Muscle layer of colon (tissue), 2 donors: ENCODE measurements around the gene EXO1.
"Not testable (repeated sequence)": the region's sequence is repeated elsewhere in the genome, so short reads cannot be mapped to it uniquely, and the experiment has no call there.

Experiments used
- H3K27ac ChIP-seq: one replicate; pipeline ENCODE4 v1.7.0; 2013; ENCODE audit warnings: low read depth, mild to moderate bottlenecking, low read length, moderate library complexity
- H3K27me3 ChIP-seq, 2 donors: one replicate each; pipeline ENCODE4 v1.7.0; 2013; ENCODE audit warnings: low read length in 2 of 2, mild to moderate bottlenecking in 2 of 2; ENCODE audit not compliant: insufficient read depth in 2 of 2, control insufficient read depth in 1 of 2
- H3K36me3 ChIP-seq: one replicate; pipeline ENCODE4 v1.7.0; 2013; ENCODE audit warnings: mild to moderate bottlenecking, low read length; ENCODE audit not compliant: insufficient read depth
- H3K4me1 ChIP-seq: one replicate; pipeline ENCODE4 v1.7.0; 2013; ENCODE audit warnings: mild to moderate bottlenecking, low read length; ENCODE audit not compliant: insufficient read depth
- H3K4me3 ChIP-seq, 2 donors: one replicate each; pipeline ENCODE4 v1.7.0; 2013; ENCODE audit warnings: low read length in 2 of 2, low read depth in 1 of 2, mild to moderate bottlenecking in 1 of 2, moderate library complexity in 1 of 2
- H3K9ac ChIP-seq: one replicate; pipeline ENCODE4 v1.7.0; 2013; ENCODE audit warnings: low read length
- H3K9me3 ChIP-seq: one replicate; pipeline ENCODE4 v1.7.0; 2013; ENCODE audit warnings: mild to moderate bottlenecking, low read length
- donor health status: abdominal sarcoma.
- donor health status: Adenocarcinoma of cecum.

The EXO1 gene

DNA sequence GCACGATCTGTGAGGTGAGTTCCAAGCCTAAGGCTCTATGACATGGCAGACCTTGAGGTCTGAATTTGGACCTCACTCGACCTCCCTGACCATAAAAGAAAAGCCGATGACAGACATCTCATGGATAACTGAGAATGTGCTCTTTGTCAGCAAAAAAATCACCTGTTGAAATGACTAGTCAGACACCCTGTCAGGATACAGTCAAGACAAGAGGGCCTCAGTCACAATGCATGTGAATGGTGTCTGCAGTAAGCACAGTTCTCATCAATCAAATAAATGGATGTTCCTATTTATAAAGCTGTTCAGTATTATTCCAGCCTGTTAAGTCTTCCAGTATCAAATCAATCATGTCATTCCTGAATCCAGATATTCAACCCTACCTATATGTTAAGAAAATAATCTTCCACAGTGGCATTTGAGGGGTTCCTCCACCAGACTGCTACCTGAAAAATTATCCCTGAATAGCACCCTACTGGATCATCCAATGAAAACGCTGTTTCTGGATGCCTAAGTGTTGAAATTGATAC is 28.6 kb upstream of the EXO1 start:
- Histone ChIP-seq H3K9ac (no peak overlapping the region), H3K9me3 (no peaks in the 10 kb centered on the region), H3K4me3 (no peak overlapping the region), H3K36me3 (no peaks in the 10 kb centered on the region), H3K4me1 (no peaks in the 10 kb centered on the region), H3K27ac (no peak overlapping the region), H3K27me3 (no peaks in the 10 kb centered on the region)

DNA sequence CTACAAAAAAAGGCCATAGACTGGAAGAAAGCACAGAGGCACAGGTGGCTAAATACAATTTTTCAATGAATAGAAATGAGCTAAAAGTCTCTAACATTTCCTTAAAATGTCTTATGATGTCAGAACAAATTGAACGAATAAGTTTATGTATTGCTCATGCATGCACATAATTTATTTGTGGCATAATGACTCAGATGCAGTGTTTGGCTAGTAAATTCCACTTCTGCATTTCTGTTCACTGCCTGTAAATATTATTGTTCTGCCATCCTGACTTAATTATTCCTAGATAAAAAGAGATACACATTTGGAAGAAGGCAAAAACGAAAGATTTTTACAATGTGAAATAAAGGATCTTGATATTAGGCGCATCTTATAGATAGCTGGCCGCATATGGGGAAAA is 26.6 kb upstream of the EXO1 start:
- no peak overlapping the region for H3K27ac ChIP-seq
- no peaks in the 10 kb centered on the region for H3K9me3 ChIP-seq
- H3K4me1 ChIP-seq: no peaks in the 10 kb centered on the region
- H3K9ac ChIP-seq: no peak overlapping the region
- no peaks in the 10 kb centered on the region for H3K27me3 ChIP-seq
- H3K36me3 ChIP-seq: no peaks in the 10 kb centered on the region
- H3K4me3 ChIP-seq: no peak overlapping the region

DNA sequence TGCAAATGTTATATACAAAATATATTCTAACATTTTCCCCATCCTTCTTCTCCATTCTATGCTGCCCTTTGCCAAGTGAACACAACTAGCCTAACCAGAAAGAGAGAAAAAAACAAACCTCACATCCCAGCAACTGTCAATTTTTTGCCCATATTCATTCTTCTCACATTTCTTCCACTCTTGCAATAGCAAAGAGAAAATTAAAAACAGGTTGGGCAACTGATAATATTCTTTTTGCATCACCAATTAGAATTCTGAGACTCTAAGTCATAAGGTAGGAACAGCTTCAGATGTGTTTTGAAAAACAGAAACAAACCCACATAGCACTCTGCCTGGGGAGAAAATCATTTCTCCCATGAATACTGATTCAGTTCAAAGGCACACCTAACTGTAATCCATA is 25.2 kb upstream of the EXO1 start:
- no peaks in the 10 kb centered on the region for H3K9me3 ChIP-seq
- no peak overlapping the region for H3K27ac ChIP-seq
- H3K4me3 ChIP-seq: no peak overlapping the region
- H3K9ac ChIP-seq: no peak overlapping the region
- H3K36me3 ChIP-seq: no peaks in the 10 kb centered on the region
- H3K4me1 ChIP-seq: no peaks in the 10 kb centered on the region
- no peaks in the 10 kb centered on the region for H3K27me3 ChIP-seq

DNA sequence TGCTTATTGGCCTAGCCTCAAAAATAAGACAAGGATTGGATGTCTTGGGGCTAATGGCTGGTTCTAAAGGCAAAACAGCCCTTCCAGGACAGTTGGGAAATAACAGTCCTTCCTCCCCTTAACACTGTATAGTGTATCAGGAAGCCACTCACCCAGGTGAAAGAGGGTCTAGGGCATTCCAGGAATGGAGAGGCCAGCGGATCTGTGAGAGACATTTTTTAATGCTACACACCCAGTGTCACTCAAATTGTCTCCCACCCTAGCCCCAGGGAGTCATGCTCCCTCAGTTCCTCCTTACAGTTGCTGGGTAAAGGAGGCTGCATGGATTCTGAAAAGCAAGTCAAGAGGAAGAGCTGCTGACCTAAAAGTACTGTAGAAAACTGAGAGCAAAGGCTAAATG is 24.1 kb upstream of the EXO1 start:
- Histone ChIP-seq H3K36me3 (no peaks in the 10 kb centered on the region), H3K4me1 (no peaks in the 10 kb centered on the region), H3K27me3 (no peaks in the 10 kb centered on the region), H3K27ac (no peak overlapping the region), H3K9ac (no peak overlapping the region), H3K4me3 (no peak overlapping the region), H3K9me3 (no peaks in the 10 kb centered on the region)

DNA sequence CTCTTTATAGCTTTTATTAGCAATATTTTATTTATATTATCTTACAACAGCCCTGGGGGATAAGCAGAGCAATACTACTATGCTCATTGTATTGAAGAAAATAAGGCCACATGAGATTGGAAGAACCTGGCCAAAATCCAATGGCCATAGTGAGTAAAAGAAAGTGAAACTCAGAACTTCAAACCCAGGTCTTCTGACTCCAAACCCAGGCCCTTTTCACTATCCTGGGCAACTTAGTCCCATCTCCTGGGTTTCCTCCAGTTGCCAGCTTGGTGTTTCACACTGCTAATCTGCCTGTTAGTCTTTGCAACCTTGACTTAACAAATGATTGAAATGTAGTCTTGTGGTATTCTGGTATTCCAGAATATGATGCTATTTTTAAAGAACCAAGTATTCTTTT is 22.4 kb upstream of the EXO1 start:
- H3K27me3 ChIP-seq: no peaks in the 10 kb centered on the region
- H3K9ac ChIP-seq: no peak overlapping the region
- H3K27ac ChIP-seq: no peak overlapping the region
- no peaks in the 10 kb centered on the region for H3K4me1 ChIP-seq
- no peak overlapping the region for H3K4me3 ChIP-seq
- H3K9me3 ChIP-seq: no peaks in the 10 kb centered on the region
- no peaks in the 10 kb centered on the region for H3K36me3 ChIP-seq

DNA sequence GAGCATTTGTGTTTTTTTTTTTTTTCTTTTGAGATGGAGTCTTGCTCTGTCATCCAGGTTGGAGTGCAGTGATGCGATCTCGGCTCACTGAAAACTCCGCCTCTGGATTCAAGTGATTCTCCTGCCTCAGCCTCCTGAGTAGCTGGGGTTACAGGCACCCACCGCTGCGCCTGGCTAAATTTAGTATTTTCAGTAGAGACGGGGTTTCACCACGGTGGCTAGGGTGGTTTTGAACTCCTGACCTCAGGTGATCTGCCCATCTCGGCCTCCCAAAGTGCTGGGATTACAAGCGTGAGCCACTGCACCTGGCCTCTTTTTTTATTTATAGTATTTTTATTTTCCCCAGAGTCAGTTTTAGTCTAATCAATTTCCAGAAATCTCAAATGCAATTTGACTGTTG is 21.4 kb upstream of the EXO1 start:
- not testable (repeated sequence) for H3K4me3 ChIP-seq, H3K27me3 ChIP-seq, H3K27ac ChIP-seq, H3K4me1 ChIP-seq, H3K36me3 ChIP-seq, H3K9me3 ChIP-seq, H3K9ac ChIP-seq

DNA sequence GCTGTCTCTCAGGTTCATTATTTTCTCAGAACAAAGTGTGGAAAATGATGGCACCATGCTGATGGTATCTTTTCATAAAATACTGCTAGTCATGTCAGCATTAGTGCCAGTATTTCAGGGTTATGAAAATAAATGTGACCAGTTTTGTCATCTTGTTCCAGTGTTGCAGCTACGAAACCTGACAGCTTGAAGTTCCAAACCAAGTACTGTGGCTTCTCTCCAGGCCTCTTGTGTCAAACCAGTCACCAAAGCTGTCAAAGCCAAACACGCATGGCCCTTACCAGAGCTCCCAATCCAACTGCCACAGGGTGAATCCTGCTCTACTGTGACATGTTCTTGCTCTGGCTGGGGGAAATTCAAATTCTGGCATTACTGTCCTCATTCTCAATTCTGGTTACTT is 20.7 kb upstream of the EXO1 start:
- Histone ChIP-seq H3K36me3 (no peaks in the 10 kb centered on the region), H3K27ac (no peak overlapping the region), H3K4me1 (no peaks in the 10 kb centered on the region), H3K9ac (no peak overlapping the region), H3K4me3 (no peak overlapping the region), H3K9me3 (no peaks in the 10 kb centered on the region), H3K27me3 (no peaks in the 10 kb centered on the region)

DNA sequence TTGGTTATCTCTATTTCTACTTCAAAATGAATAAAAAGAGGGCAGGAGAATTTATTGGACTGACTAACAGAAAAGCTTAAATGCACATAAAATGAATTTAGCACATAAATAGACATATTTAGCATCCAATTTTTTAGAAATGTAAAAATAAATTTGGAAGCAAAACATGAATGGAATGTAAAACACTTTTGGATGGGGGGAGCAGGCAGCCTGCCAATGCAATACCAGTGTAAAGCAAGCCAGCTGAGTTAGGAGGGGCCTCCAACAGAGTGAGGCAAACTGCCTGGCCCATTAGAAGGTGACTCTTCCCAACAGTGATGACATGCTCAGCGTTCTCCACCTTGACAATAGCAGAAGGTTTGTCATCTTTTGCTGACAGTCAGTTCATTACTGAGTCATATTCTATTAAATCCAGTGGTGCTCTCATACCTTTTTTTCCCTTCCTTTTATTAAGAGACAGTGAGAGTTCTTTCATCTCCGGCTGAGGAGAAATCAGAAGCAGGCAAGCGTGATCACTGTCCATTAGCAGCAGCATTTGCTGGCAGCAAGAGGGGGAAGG is 19.5 kb upstream of the EXO1 start:
- Histone ChIP-seq H3K27ac (no peak overlapping the region), H3K36me3 (no peaks in the 10 kb centered on the region), H3K9me3 (no peaks in the 10 kb centered on the region), H3K4me1 (no peaks in the 10 kb centered on the region), H3K4me3 (no peak overlapping the region), H3K9ac (no peak overlapping the region), H3K27me3 (no peaks in the 10 kb centered on the region)

DNA sequence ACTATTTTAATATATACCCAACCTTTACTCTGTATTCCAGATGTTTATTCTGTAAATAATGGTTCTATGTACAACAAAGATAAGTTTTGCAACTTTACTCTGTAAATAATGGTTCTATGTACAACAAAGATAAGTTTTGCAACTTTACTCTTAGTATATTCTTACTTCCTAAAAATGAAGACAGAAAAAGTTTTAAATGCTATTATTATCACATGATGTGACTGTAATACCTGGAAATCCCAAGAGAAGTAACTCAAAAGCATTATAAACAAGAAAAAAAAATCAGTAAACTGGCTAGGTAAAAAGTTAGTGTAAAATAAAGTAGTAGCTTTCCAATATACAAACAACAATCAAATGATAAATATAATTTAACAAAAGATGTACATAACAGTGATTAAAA is 18.5 kb upstream of the EXO1 start:
- Histone ChIP-seq H3K36me3 (no peaks in the 10 kb centered on the region), H3K4me3 (no peak overlapping the region), H3K27ac (no peak overlapping the region), H3K9me3 (no peaks in the 10 kb centered on the region), H3K27me3 (no peaks in the 10 kb centered on the region), H3K4me1 (no peaks in the 10 kb centered on the region), H3K9ac (no peak overlapping the region)

DNA sequence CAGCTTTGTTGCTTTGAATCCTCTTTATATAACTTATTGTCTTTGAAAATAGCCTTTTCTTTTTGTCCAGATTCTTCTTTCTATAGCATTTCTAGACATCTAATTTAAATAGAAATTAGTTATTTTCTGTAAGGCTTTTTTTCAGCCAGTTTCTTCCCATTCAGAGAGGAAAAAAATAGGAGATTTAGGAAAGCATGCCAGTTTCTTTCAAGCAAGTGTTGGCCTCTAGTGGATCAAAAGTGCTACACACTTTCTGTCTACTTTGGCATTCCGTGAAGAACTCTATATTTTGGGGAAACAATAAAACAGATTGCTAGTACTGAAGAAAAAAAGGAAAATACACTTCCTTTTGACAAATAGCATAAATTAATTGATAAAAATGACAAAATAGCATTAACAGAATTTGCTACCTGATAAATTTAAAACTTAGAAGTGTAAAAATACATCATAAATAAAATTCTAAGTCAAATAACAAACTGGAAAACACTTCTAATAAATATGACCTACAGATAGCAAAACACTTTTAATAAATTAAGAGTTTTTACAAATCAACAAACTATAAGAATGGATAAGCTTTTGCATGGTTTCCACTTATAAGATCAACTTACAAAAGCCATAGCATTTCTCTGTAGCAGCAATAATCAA is 13.1 kb upstream of the EXO1 start:
- no peak overlapping the region for H3K4me3 ChIP-seq
- H3K27ac ChIP-seq: no peak overlapping the region
- H3K27me3 ChIP-seq: no peaks in the 10 kb centered on the region
- H3K4me1 ChIP-seq: no peaks in the 10 kb centered on the region
- no peak overlapping the region for H3K9ac ChIP-seq
- H3K36me3 ChIP-seq: no peaks in the 10 kb centered on the region
- H3K9me3 ChIP-seq: no peaks in the 10 kb centered on the region

DNA sequence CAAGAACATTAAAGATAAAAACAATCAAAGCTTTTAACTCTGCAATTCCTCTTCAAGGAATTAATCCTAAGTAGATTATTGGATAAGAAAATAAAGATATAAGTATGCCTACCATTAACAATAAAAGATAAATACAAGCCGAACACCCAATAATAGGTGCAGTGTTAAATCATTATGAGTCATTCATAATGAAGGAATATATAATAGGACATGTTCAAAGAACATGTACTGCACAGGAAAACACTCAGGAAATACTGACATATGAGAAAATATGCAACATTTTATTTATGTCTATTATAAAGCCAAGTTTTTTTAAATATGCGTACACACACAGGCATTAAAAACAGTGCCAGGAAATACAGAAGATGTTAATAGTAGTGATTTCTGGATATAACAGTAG is 11.1 kb upstream of the EXO1 start:
- no peaks in the 10 kb centered on the region for H3K36me3 ChIP-seq
- H3K9me3 ChIP-seq: no peaks in the 10 kb centered on the region
- no peak overlapping the region for H3K27ac ChIP-seq
- H3K27me3 ChIP-seq: no peaks in the 10 kb centered on the region
- no peak overlapping the region for H3K9ac ChIP-seq
- H3K4me3 ChIP-seq: no peak overlapping the region
- no peaks in the 10 kb centered on the region for H3K4me1 ChIP-seq

DNA sequence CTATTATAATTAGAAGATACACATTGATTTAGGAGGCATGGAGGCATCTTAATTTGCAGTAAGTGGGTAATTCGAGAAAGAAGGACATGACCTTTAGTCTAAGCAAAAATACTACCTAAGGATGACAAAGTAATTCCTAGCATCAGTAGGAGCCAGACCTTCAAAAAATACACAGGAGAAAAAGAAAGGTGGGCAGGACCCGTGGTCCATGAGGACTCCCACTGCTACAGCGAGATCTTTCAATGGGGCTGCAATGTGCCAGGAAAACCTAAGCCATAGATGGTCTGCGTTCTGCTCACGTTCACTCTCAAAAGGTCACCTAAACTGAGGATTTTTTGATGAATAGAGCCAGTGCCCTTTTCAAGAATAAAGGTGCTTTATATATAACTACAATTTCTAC is 10.6 kb upstream of the EXO1 start:
- H3K4me3 ChIP-seq: no peak overlapping the region
- H3K27me3 ChIP-seq: no peaks in the 10 kb centered on the region
- no peak overlapping the region for H3K9ac ChIP-seq
- H3K27ac ChIP-seq: no peak overlapping the region
- no peaks in the 10 kb centered on the region for H3K36me3 ChIP-seq
- no peaks in the 10 kb centered on the region for H3K9me3 ChIP-seq
- H3K4me1 ChIP-seq: no peaks in the 10 kb centered on the region
